GM19452 (cell line): ENCODE measurements around the gene DIMT1.

Experiments
- ATAC-seq: cut with Tn5 transposase; IDR thresholded peaks from one replicate; pipeline ENCODE4 v1.9.1; 2021; ENCODE audit not compliant: unreplicated experiment

The DIMT1 gene

GRCh38 chr5:62403411-62404250 is at the start of gene DIMT1:
DIMT1 (minus strand) TSS chr5:62403905; CDS start chr5:62403772, 133 bp downstream.
- peak; percentile 98 for ATAC-seq

GRCh38 chr5:62450259-62450658 is 46.6 kb upstream of the DIMT1 start:
- ATAC-seq, result no peak

DNA sequence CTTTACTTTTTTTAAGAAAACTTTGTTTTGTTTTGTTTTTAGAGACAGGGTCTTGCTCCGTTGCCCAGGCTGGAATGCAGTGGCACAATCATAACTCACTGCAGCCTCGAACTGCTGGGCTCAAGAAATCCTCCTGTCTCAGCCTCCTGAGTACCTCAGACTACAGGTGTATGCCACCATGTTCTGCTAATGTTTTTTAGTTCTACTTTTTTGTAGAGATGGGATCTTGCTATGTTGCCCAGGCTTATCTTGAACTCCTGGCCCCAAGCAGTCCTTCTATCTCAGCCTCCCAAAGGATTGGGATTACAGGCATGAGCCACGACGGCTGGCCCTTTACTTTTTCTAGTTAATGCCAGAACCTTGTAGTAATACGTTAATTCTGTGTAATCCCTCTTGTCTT is 44.8 kb upstream of the DIMT1 start:
- ATAC-seq, result no peak

DNA sequence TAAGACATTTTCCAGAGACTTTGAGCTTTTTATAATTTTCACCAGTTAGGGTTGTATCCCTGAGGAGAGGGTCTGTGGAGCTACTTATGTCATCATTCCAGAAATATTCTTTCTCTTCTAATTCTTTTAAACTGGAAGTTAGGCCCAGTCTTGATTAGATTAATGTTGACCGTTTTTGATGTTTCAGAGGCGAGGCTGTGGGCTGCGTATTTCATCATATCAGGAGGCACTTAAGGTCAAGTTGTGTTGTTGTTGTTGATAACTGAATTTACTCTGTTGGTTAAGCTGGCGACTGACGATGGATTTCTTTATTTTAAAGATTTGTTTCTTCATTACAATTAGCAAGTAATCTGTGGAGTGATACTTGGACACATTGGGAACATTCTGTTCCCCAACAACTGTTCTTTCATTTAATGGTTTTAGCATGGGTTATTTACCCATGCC is 28.9 kb upstream of the DIMT1 start:
- ATAC-seq, result no peak

- ATAC-seq, result no peak
Measured at GRCh38 chr5:62431735-62432620, 28.3 kb upstream of the DIMT1 start.

- no peak for ATAC-seq
Measured at GRCh38 chr5:62424763-62425162, 21.1 kb upstream of the DIMT1 start.

- no peak for ATAC-seq
Measured at GRCh38 chr5:62421414-62421813, 17.7 kb upstream of the DIMT1 start.

DNA sequence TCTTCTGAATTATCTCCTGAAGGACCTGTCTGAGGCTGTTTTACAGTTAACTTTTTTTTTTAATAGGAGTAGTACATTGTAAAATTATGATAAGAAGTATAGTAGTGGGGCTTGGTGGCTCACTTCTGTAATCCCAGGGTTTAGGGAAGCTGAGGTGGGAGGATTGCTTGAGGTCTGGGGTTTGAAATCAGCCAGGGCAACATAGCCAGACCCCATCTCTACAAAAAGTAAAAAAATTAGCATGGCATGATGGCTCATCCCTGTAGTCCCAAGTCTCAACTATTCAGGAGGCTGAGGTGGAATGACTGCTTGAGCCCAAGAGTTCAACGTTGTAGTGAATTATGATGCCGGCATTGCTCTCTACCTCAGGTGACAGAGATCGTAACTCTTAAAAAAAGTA is 15.9 kb upstream of the DIMT1 start:
- no peak for ATAC-seq

DNA sequence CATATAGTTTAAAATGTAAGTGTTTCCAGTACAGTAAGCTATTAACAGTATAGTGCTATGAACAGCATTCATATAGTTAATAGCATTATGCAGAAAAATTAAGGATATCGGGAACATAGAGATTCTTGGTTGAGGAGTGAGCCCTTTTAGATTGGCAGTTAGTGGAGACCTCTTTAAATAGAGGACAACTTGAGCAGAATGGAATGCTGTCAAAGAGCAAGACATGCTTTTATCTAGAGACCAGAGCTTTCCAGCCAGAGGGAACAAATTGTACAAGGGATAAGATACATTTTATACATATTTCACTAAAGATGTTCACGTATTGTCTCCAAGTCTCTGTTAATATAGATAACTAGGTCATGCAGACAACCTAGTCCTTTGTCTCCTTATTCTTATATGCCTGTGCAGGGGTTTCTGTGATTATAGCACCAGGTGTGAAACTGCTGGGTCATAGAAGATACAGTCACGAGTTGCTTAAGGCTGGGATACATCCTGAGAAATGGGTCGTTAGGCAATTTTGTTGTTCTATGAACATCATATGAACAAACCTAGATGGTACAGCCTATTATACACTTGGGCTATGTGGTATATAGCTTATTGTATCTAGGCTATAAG is 14.9 kb upstream of the DIMT1 start:
- no peak for ATAC-seq

- no peak for ATAC-seq
Measured at GRCh38 chr5:62413711-62414110, 10.0 kb upstream of the DIMT1 start.

GRCh38 chr5:62412549-62413329 is 9.0 kb upstream of the DIMT1 start, which contains the start of gene IPO11:
IPO11 (plus strand) TSS chr5:62412763; CDS start chr5:62437280, 24,517 bp downstream.
- peak; percentile 98 for ATAC-seq

DNA sequence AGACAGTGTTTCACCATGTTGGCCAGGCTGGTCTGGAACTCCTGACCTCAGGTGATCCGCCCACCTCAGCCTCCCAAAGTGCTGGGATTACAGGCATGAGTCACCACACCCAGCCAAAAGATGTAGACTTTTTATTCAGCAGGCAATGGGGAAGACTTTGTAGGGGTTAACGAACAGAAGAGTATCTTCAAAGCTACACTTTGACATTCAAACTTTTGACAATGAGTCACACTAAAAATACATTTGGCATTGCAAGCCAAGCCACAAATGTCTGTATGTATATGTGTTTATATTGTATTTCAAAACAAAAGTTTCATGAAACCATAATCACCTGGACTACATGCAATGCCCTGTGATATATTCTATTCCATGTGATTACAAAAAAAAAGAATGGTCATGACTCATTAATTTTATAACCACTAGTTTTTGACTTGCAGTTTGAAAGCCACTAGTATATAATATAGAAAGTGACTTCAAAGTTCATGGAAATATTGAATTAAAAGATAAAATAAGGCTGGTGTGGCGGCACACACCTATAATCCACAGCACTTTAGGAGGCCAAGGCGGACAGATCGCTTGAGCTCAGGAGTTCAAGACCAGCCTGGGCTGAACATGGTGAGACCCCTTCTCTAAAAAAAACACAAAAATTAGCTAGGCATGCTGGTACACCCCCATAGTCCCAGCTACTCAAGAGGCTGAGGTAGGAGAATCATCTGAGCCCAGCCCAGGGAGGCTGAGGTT is 8.3 kb downstream of the DIMT1 start:
- ATAC-seq, result no peak

DNA sequence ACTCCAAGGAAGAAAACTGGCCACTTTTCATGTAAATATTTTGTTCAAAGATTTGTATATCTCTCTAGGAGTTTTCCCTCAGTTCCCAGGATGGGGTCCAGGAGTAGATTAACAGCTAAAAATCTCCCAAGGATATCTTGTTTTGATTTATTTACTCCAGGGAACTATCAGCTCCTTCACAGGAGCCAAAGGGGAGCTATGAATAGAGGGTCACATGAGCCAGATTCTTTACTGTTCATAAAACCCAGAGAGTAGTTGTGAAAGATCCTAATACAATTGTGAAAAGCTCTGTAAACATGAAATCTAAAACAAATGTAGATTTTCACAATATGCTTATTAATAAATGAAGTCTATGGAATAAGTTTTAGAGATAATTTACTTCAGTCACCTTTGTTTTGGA is 16.9 kb downstream of the DIMT1 start:
- ATAC-seq, result no peak

DNA sequence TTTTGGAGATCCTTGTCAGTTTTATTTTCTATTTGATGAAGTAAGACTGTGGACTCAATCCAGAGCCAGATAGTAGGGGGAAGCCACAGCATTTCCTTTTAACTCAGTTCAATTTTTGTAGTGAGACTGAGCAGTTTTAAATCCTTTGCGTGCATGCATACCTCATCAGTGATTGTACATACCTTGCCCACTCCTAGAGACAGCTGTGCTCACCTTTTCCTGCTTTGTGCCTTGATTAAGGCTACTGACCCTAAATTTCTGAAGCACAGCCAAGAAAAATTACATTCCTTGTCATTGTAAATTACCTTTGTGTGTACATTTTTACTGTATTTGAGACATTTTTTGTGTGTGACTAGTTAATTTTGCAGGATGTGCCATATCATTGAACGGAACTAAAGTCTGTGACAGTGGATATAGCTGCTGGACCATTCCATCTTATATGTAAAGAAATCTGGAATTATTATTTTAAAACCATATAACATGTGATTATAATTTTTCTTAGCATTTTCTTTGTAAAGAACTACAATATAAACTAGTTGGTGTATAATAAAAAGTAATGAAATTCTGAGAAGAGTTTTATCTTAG is 17.8 kb downstream of the DIMT1 start:
- ATAC-seq, result no peak

GRCh38 chr5:62385131-62385530 is 18.6 kb downstream of the DIMT1 start:
- no peak for ATAC-seq

DNA sequence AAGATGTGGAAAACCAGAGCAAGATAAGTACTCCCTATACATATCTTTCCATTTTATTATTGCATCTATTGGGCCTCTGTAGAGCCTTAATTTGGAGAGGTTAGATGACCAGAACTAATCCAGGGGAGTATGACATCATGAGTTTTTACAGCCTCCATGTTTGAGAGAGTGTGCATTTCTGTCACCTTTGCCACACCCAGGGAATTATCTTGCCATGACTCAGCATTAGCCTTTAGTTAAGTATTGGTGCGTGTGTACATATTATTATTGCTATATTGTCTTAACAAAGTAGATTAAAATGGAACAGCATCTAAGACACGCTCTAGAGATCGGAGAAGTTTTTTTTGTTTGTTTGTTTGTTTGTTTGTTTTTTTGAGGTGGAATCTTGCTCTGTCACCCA is 27.6 kb downstream of the DIMT1 start:
- no peak for ATAC-seq

DNA sequence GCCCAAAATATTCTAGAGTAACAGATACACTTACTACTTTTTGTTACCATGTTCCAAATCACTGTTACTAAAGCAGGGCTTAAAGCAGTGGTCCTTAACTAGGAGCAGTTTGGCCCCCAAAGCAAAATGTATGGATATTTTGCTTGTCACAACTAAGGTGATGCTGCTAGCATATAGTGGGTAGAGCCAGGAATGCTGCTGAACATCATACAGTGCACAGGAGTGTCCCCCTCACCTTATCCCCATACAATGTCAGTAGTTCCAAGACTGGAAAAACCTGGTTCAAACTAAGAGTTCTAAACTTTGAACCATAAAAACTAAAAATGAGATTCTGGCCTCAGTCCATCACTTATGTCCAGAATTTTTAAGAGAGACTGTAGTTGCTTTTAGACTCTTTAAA is 28.1 kb downstream of the DIMT1 start:
- ATAC-seq, result no peak

DNA sequence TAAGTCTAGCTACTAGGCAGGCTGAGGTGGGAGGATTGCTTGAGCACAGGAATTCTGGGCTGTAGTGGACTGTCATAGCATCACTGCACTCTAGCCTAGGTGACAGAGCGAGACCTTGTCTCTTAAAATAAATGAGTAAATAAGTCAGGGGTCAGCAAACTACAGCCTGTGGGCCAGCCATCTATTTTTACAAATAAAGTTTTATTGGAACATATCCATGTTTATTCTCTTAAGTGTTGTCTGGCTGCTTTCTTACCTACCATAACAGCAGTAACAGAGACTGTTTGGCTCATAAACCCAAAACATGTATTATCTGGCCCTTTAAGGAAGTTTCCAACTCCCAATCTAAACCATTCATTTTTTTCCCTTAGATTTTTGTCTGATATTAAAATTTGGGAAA is 29.6 kb downstream of the DIMT1 start:
- ATAC-seq, result no peak

- ATAC-seq, result no peak
Measured at GRCh38 chr5:62373382-62373781, 30.3 kb downstream of the DIMT1 start.

GRCh38 chr5:62372600-62372999 is 31.1 kb downstream of the DIMT1 start:
- no peak for ATAC-seq
